ENCODE results near the gene MRPS10.
A peak's percentile ranks its signal among the peaks of the same experiment; 100 is the strongest.

DNA sequence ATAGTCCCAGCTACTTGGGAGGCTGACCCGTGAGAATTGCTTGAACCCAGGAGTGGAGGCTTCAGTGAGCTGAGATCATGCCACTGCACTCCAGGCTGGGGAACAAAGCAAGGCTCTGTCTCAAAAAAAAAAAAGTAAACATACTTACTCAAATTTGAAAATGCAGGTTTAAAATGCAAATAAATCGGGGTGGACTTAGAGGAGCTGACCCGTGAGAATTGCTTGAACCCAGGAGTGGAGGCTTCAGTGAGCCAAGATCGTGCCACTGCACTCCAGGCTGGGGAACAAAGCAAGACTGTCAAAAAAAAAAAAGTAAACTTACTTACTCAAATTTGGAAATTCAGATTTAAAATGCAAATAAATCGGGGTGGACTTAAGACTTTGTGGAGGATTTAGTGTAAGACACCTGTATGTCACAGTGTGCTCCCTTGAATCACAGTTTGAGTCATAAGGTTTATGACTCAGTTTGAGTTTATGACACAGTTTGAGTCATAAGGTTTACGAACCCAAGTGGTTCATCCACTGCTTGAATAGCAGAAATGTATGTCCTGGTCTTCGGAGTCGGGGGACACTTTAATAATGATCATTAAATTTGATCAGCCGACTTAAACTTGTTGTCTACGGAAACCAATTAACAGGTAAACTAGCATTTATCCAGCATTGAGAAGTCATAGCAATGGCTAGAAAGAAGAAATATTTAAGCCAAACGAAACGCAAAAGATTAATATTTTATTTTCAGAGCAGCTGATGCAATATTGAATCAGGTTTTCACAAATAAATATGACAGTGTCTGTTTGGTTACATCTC, 6.8 kb upstream of the MRPS10 start:
- TF ChIP-seq POLR2A (IDR thresholded peaks at IDR 0.05; ENCODE audit: low read depth, low read length), result no peak
- peak; percentile 29; the same call in 1 of the 2 replicates for TF ChIP-seq POLR2AphosphoS5 (IDR thresholded peaks at IDR 0.05; ENCODE audit: low read depth, low read length)
- TF ChIP-seq TAF1 (IDR thresholded peaks at IDR 0.05; ENCODE audit: borderline replicate concordance, low read depth, low read length), result no peak
